Effector CD8-positive, alpha-beta T cell (primary cell): ENCODE data around the gene FUS.
A peak's percentile ranks its signal among the peaks of the same experiment; 100 is the strongest.
"Not testable (repeated sequence)": the region's sequence is repeated elsewhere in the genome, so short reads cannot be mapped to it uniquely, and the experiment has no call there.

ENCODE experiments used
- DNase-seq: peaks from one replicate; lab custom pipeline; 2025; lab: John Stamatoyannopoulos, UW

Gene FUS

DNA sequence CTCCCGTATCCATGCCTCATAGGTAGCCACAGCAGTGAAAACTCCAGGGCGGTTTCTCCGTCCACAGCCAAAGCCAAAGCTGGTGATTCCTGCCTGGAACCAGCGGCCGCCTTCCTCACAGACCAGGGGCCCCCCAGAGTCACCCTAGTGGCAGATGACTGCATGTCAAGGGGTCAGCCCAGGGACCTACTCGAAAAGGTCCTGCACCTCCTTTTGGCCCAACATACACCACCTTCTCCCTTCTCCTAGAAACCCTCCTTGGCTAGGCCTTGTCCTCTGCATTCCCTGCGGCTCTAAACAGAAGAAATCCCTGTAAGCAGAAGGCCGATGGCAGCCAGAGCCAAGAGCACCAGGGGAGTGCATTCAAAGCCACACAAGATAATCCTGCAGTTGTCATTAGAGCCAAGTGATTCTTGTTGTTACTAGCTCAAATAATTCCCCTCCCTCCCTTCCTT lies 36.2 kb upstream of the FUS start:
- no peak for DNase-seq

GRCh38 chr16:31144418-31144817 lies 35.5 kb upstream of the FUS start:
- not testable (repeated sequence) for DNase-seq

- no peak for DNase-seq
These were observed 34.4 kb upstream of the FUS start for GRCh38 chr16:31145398-31145990.

DNA sequence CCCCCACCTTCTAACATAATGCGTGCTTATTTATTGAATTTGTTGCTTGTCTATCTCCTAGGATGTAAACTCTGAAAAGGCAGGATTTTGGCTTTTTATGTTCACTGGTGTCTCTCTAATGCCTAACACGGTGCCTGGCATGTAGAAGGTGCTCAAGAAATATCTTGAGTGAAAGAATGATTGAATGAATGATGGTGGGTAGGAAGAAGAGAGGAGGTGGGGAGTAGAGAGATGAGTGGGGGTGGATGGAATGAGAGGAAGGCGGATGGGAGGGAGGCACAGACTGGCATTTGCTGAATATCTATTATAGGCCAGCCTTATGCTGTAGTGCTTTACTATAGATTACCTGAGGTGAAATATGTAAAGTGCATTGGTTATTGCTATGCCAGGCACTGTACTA lies 32.4 kb upstream of the FUS start:
- DNase-seq: no peak

- no peak for DNase-seq
These were observed 31.6 kb upstream of the FUS start for GRCh38 chr16:31148281-31148728.

DNA sequence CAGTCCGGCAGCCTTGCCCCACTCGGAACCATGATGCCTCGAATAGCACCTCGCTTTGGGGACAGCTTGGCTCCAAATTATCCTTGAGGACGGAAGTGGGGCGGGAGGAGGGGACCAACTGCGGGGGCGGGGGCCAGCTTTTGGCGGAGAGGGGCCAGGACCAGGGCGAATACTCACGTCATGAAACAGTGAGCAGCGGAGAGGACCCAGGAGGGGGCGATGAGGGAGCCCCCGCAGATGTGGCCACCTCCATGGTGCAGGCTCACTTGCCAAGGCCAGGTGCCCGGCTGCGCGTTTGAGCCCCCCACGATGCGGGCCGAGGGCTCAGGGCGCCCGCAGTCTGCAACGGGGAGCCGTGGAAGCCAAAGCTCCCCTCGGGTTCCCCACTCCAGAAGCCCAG lies 31.0 kb upstream of the FUS start:
- DNase-seq: no peak

DNA sequence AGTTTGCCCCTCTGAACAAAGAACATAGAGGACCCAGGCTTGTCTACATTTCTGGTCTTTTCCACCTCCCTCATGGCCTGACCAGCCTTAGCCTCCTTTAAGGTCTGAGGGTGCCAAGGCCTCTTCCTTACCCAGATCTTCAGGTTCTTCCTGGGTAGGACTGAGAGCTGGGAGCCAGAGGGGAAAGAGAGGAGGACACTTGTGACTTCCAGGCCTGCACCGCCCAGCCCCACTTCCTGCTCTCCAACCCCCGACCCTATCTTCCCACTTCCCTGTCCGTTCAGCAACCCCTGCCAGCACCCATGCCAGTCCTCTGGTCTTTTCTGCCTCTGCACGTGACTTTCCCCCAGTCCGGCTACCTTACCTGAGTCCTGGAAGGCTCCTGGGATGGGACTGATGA lies 30.6 kb upstream of the FUS start:
- no peak for DNase-seq

- no peak for DNase-seq
These were observed 29.7 kb upstream of the FUS start, which contains the start of gene PRSS36 for GRCh38 chr16:31149894-31150890. TSS of gene PRSS36 (minus strand) at chr16:31150066. CDS start at chr16:31150035, 31 bp downstream.

DNA sequence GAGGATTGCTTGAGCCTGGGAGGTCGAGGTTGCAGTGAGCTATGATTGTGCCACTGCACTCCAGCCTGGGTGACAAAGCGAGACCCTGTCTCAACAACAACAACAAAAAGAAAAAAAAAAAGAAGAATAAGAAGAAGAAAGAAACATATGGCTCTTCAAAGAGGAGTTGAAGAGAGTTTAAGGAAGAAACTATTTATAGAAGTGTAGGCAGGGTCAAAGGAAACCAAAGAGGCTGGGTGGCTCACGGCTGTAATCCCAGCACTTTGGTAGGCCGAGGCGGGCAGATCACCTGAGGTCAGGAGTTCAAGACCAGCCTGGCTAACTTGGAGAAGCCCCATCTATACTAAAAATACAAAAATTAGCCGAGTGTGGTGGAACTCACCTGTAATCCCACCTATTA lies 29.0 kb upstream of the FUS start:
- DNase-seq: not testable (repeated sequence)

GRCh38 chr16:31157136-31157535 lies 22.8 kb upstream of the FUS start:
- DNase-seq: no peak

DNA sequence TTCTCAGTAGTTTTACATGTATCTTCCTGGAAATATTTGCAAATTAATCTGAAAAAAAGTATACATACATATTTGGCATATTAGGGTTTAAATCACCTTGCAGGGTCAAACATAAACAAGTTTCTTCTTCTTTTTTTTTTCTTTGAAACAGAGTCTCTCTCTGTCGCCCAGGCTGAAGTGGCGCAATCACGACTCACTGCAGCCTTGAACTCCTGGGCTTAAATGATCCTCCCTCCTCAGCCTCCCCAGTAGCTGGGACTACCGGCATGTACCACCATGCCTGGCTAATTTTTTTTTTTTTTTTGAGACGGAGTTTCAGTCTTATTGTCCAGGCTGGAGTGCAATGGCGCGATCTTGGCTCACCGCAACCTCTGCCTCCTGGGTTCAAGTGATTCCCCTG lies 12.6 kb upstream of the FUS start:
- DNase-seq: no peak

DNA sequence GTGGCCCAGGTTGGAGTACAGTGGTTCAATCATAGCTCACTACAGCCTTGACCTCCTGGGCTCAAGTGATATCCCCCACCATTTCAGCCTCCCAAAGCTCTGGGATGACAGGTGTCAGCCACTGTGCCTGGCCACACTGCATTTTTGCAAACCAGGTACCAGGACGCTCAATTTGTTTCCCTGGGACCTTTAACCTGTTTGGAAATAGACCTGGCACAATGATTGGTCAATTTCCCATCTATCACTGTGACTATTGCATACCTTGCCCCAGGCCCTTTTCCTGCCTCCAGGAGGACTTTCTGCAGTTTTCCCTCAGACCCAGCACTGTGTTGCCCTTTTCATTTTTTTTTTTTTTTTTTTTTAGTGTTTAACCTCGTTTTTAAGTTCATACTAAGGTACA lies 11.1 kb upstream of the FUS start:
- no peak for DNase-seq

DNA sequence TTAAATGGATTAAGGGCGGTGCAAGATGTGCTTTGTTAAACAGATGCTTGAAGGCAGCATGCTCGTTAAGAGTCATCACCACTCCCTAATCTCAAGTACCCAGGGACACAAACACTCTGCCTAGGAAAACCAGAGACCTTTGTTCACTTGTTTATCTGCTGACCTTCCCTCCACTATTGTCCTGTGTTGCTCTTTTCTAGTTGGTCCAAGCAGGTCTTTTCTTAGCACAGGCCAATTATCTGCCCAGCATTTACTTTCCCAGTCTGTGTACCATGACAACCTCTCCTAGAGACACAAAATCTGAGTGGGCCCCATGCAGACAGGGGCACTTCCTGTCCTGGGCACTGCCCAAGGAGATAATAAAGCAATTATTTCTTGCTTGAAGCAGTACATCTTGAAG lies 9.9 kb upstream of the FUS start:
- not testable (repeated sequence) for DNase-seq

- DNase-seq: no peak
These were observed 2.8 kb upstream of the FUS start for GRCh38 chr16:31177136-31177535.

GRCh38 chr16:31179219-31179746 lies 656 bp upstream of the FUS start:
- DNase-seq: no peak

DNA sequence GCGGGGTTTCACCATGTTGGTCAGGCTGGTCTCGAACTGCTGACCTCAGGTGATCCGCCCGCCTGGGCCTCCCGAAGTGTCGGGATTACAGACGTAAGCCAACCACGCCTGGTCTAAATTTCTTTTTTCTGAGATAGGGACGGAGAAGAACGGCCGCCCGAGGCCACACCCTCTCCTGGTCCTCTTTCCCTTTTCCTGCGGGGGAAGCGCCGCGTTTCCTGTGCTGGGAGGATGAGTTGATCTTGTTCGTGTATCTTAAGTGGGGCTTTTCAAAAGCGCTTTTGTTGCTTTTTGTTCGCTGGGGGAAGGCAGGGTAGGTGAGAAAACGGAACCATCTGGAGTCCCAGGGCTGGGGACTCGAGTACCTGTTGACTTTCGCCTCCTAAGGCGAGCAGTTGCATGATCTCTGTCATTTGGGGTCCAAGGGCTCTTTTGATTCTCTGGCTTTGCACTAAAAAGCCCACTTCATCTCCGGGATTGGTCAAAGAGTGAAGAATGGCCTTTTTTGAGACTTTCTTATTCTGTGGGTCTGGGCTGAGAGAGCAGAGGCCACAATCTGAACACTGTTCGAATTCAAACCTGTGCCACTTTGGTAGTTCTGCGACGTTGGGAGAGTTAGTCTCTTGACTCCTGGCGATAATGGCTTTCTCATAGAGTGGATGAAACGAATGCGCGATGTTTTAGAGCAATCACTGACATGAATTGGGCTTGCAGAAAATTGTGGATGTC lies 1.3 kb downstream of the FUS start:
- peak; percentile 22 for DNase-seq

DNA sequence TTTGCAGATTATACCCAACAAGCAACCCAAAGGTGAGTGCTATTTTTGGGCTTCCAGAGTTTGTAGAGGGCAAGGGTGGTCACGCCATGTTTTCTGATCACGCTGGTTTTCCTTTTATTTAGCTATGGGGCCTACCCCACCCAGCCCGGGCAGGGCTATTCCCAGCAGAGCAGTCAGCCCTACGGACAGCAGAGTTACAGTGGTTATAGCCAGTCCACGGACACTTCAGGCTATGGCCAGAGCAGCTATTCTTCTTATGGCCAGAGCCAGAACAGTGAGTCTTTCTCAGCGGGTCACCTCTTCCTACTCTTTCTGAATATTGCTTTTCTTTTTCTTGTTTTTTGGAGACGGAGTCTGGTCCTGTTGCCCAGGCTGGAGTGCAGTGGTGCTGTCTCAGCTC lies 2.5 kb downstream of the FUS start:
- DNase-seq: no peak

DNA sequence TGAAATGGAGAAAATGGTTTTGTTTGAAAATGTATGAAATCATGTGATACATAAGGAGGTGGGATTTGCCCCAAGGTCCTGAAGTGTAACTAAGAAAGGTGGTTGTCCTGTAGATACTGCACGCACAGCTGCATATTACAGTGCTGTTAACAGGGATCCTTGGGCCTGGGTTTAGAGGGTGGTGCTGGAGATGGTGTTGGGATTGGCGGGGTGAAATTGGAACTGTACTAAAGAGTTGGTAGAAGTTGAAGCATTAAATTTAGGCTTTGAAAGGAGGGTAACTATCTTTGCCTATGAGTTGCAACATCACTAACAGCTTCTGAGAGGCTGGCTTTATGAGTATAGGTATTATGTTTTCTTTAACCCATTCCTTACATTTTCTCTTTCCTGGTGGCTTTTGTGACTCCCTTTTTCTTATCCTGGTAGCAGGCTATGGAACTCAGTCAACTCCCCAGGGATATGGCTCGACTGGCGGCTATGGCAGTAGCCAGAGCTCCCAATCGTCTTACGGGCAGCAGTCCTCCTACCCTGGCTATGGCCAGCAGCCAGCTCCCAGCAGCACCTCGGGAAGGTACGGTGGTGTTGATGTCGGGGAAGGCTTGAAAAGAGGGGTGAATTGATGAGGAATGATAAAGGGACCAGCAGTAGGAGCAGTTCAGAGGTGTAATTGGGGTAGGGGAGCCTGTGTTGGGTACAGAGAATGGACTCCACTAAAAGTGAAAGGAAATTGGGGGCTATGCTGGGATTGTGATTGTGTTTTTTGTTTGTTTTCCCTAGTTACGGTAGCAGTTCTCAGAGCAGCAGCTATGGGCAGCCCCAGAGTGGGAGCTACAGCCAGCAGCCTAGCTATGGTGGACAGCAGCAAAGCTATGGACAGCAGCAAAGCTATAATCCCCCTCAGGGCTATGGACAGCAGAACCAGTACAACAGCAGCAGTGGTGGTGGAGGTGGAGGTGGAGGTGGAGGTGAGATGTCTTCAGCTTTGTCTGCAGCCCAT lies 3.8 kb downstream of the FUS start:
- DNase-seq: no peak

DNA sequence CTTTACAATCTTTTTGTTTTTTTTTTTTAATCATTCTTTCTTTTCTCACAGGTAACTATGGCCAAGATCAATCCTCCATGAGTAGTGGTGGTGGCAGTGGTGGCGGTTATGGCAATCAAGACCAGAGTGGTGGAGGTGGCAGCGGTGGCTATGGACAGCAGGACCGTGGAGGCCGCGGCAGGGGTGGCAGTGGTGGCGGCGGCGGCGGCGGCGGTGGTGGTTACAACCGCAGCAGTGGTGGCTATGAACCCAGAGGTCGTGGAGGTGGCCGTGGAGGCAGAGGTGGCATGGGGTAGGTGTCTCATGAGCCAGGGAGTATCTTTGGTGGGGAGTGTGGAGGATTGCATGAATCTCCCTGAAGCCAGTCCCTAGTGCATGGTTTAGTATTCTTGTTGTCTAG lies 4.9 kb downstream of the FUS start:
- no peak for DNase-seq

DNA sequence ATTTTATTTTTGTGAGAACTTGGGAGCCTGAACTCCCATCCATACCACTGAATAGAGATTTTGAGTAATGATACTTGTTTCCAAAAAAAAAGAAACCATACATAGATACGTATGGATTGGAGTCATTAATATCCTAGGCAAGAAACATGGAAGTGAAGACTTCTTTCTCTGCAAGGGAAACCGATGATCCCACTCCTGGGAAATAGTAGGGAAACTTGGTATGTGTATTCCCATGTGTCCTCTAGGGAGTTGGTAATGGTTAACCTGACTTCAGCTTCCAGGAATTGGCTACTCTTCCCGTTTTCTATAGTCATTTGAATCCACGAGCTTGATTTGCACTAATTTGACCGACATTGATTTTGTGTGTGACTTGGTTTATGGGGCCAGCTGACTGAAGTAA lies 5.4 kb downstream of the FUS start:
- DNase-seq: no peak

DNA sequence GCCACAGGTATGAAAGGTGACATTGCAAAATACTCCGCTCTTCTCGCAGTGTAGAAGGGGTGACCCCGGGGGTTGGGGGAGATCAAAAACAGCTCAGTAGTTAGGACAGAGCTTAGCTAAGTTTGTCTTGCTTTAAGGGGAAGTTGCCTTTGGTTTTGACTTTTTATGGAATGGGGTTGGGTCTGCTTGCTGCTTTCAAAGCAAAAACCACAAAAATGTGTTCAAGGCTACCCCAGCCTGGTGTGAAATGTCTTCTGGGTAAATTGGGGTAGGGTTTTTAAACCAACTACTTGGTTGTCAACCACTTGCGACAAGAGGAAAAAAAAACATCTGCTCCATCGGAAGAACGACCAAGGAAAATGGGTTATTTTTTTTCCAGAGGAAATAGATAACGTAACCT lies 6.2 kb downstream of the FUS start:
- no peak for DNase-seq
